Cardiac ventricle fibroblast (primary cell): ENCODE measurements around the gene ABHD16A. TPM values are rescaled to one million over a fixed set of nuclear protein-coding genes. Genes with fewer than 3 reads are reported as not detected.

ENCODE experiments used
- total RNA-seq: library from RNA; depleted of rRNA; stranded (reverse); fragments of >200 nt; gene quantifications from 2 replicates; pipeline ENCODE4 v1.2.3, GENCODE V29; 2015

The ABHD16A gene
- total RNA-seq, 1 donor from 2014 or later = 19.1 TPM

GRCh38 chr6:31655349-31656237 lies 47.5 kb downstream of the ABHD16A start, which contains the start of gene APOM:
TSS of gene APOM (plus strand) at chr6:31655894. CDS start at chr6:31655967, 73 bp downstream.

Other genes with a start within 250 kb of the ABHD16A start
- gene MICB, start 205.2 kb downstream of the ABHD16A start, total RNA-seq = 2.2 and 5.1 TPM in 2 replicates
- not detected in 2 replicates for gene MCCD1, start 174.4 kb downstream of the ABHD16A start, total RNA-seq
- gene DDX39B, start 161.3 kb downstream of the ABHD16A start, total RNA-seq = 205 and 225 TPM in 2 replicates
- gene ATP6V1G2, start 156.7 kb downstream of the ABHD16A start, total RNA-seq = 0.25 and 2.1 TPM in 2 replicates
- 21.5 and 21.6 TPM in 2 replicates for gene NFKBIL1, start 155.7 kb downstream of the ABHD16A start, total RNA-seq
- not detected in 2 replicates for gene LTA, start 131.0 kb downstream of the ABHD16A start, total RNA-seq
- not detected in 2 replicates for gene TNF, start 127.8 kb downstream of the ABHD16A start, total RNA-seq
- gene LTB, start 120.9 kb downstream of the ABHD16A start, total RNA-seq = not detected in 2 replicates
- not detected in 2 replicates for gene LST1, start 117.0 kb downstream of the ABHD16A start, total RNA-seq
- not detected in 2 replicates for gene NCR3, start 110.3 kb downstream of the ABHD16A start, total RNA-seq
- gene AIF1, start 88.1 kb downstream of the ABHD16A start, total RNA-seq = not detected in 2 replicates
- gene PRRC2A, start 82.6 kb downstream of the ABHD16A start, total RNA-seq = 66.0 and 73.3 TPM in 2 replicates
- gene BAG6, start 50.7 kb downstream of the ABHD16A start, total RNA-seq = 169 and 177 TPM in 2 replicates
- gene APOM, start 47.4 kb downstream of the ABHD16A start, total RNA-seq = 2.0 and 2.3 TPM in 2 replicates
- 18.5 and 21.9 TPM in 2 replicates for gene C6orf47, start 42.5 kb downstream of the ABHD16A start, total RNA-seq
- gene GPANK1, start 38.3 kb downstream of the ABHD16A start, total RNA-seq = 21.4 and 23.7 TPM in 2 replicates
- 208 and 235 TPM in 2 replicates for gene CSNK2B, start 37.2 kb downstream of the ABHD16A start, total RNA-seq
- gene LY6G5B, start 33.3 kb downstream of the ABHD16A start, total RNA-seq = 0.44 and 0.50 TPM in 2 replicates
- gene LY6G5C, start 22.3 kb downstream of the ABHD16A start, total RNA-seq = 0.34 TPM in 1 of 2 replicates, not detected in the other
- gene LY6G6F, start 3.5 kb upstream of the ABHD16A start, total RNA-seq = not detected in 2 replicates
- not detected in 2 replicates for gene LY6G6D, start 12.0 kb upstream of the ABHD16A start, total RNA-seq
- gene LY6G6C, start 18.4 kb upstream of the ABHD16A start, total RNA-seq = not detected in 2 replicates
- gene MPIG6B, start 20.0 kb upstream of the ABHD16A start, total RNA-seq = 0.06 TPM in 1 of 2 replicates, not detected in the other
- 48.5 and 60.7 TPM in 2 replicates for gene DDAH2, start 26.0 kb upstream of the ABHD16A start, total RNA-seq
- gene CLIC1, start 33.2 kb upstream of the ABHD16A start, total RNA-seq = 293 and 305 TPM in 2 replicates
- gene MSH5, start 36.7 kb upstream of the ABHD16A start, total RNA-seq = 1.6 and 4.2 TPM in 2 replicates
- 0.44 and 0.50 TPM in 2 replicates for gene SAPCD1, start 59.3 kb upstream of the ABHD16A start, total RNA-seq
- 0.10 and 0.12 TPM in 2 replicates for gene VWA7, start 74.0 kb upstream of the ABHD16A start, total RNA-seq
- gene VARS1, start 92.4 kb upstream of the ABHD16A start, total RNA-seq = 54.7 and 63.3 TPM in 2 replicates
- 36.0 and 38.2 TPM in 2 replicates for gene LSM2, start 103.6 kb upstream of the ABHD16A start, total RNA-seq
- 0.62 and 1.7 TPM in 2 replicates for gene HSPA1L, start 112.0 kb upstream of the ABHD16A start, total RNA-seq
- 93.9 and 97.6 TPM in 2 replicates for gene HSPA1A, start 112.2 kb upstream of the ABHD16A start, total RNA-seq
- 101 and 110 TPM in 2 replicates for gene HSPA1B, start 124.4 kb upstream of the ABHD16A start, total RNA-seq
- gene NEU1, start 159.5 kb upstream of the ABHD16A start, total RNA-seq = 36.7 and 43.2 TPM in 2 replicates
- gene SLC44A4, start 175.7 kb upstream of the ABHD16A start, total RNA-seq = not detected in 2 replicates
- gene EHMT2, start 194.4 kb upstream of the ABHD16A start, total RNA-seq = 29.5 and 47.8 TPM in 2 replicates
- gene ZBTB12, start 198.8 kb upstream of the ABHD16A start, total RNA-seq = 2.1 and 2.5 TPM in 2 replicates
- gene C2, start 224.4 kb upstream of the ABHD16A start, total RNA-seq = 10.4 and 16.9 TPM in 2 replicates
- 47.7 and 56.5 TPM in 2 replicates for gene CFB, start 242.8 kb upstream of the ABHD16A start, total RNA-seq